Vagina (tissue), 2 donors: ENCODE data around the gene SNRNP70.

Source experiments
- POLR2AphosphoS5 ChIP-seq, 2 donors: sonication (generic); formaldehyde crosslinking; IDR thresholded peaks; one replicate each; pipeline ENCODE4 v1.9.0; 2017; ENCODE audit warnings: antibody characterized with exemption in 2 of 2, mild to moderate bottlenecking in 2 of 2, low read depth in 1 of 2; ENCODE audit not compliant: insufficient read depth in 1 of 2
- TF ChIP-seq, protein P1 (sequence below), 3 experiments: fragments of 450-650 bp in 2 of 3; fragments of 200-600 bp in 1 of 3; sonication (generic) in 1 of 3; IDR thresholded peaks; one replicate each; pipeline ENCODE4 v1.5.1; 2017 to 2019; ENCODE audit warnings: antibody characterized with exemption in 3 of 3, mild to moderate bottlenecking in 2 of 3, moderate library complexity in 2 of 3

DNA sequence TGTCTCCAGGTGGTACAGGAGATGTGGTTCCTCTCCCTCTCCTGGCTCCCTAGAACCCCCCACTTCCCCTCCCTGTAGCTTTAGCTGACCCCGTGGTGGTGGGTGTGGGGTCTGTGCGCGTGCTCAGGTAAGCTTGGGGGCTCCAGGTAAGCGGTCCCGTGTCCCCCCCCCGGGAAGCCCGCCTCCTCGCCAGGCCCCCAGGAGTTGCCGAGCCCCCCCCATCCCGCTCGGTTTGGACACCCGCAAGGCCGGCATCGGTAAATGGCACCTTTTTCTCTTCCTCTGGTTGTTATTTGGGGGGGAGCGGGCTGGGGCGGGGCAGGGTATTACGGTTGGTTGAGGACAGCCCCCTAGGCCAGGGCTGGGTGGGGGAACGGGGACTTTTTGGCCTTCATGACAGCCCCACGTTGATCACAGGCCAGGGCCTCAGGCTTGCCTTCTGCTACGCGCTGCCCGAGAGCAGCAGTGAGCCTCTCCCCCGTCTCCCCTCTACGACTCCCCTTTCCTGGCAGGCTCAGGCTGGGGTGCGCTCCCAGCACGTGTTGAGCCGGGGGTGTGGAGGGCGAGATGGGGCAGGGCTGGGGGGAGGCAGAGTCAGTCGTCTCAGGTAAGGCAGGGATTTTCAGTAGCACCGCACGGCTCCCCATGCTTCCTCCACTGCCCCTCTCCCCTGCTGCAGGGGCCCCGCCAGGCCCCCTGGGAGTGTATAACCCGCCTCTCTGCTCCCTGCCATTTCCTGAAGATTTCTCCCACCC lies 18.3 kb downstream of the SNRNP70 start:
- TF ChIP-seq, protein P1, sequence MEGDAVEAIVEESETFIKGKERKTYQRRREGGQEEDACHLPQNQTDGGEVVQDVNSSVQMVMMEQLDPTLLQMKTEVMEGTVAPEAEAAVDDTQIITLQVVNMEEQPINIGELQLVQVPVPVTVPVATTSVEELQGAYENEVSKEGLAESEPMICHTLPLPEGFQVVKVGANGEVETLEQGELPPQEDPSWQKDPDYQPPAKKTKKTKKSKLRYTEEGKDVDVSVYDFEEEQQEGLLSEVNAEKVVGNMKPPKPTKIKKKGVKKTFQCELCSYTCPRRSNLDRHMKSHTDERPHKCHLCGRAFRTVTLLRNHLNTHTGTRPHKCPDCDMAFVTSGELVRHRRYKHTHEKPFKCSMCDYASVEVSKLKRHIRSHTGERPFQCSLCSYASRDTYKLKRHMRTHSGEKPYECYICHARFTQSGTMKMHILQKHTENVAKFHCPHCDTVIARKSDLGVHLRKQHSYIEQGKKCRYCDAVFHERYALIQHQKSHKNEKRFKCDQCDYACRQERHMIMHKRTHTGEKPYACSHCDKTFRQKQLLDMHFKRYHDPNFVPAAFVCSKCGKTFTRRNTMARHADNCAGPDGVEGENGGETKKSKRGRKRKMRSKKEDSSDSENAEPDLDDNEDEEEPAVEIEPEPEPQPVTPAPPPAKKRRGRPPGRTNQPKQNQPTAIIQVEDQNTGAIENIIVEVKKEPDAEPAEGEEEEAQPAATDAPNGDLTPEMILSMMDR (IDR thresholded peaks at IDR 0.05): no peak
- TF ChIP-seq POLR2AphosphoS5 (IDR thresholded peaks at IDR 0.05; ENCODE audit: insufficient read depth in 1 of 2, low read depth in 1 of 2): no peak
